ENCODE results near the gene PLCH2. TPM values are rescaled to one million over a fixed set of nuclear protein-coding genes. Genes with fewer than 3 reads are reported as not detected.

PLCH2 gene
- total RNA-seq, 2 experiments from 2014 or later = 2.9 to 6.0 TPM

- DNase-seq = peak; percentile 75
- ATAC-seq = peak; percentile 1
- ChIA-PET POLR2A (interaction anchor here (1.0 to 11.3 kb wide), 10 partner anchors 10 to 110 kb away, joined by 3 to 138 read pairs (median 4); partner anchors contain the start of gene TNFRSF14), CTCF (interaction anchor here (0.6 to 3.9 kb wide), 12 partner anchors 10 to 329 kb away, joined by 3 to 30 read pairs (median 6); partner anchors contain the start of gene TNFRSF14)
- peak overlapping the region; percentile 81 for H3K4me3 Mint-ChIP-seq
- H3K4me1 Mint-ChIP-seq (ENCODE audit: low read depth) = peaks cover 44% of the 10 kb centered on the region
- peaks cover 25% of the 10 kb centered on the region for H3K36me3 Mint-ChIP-seq (ENCODE audit: low read depth)
- H3K9me3 Mint-ChIP-seq = no peaks in the 10 kb centered on the region
- H3K27me3 Mint-ChIP-seq = peaks cover 2% of the 10 kb centered on the region
- TF ChIP-seq CTCF (IDR thresholded peaks at IDR 0.05) = no peak
- H3K27ac Mint-ChIP-seq = peak overlapping the region; percentile 98
- intact Hi-C loops (cut with micrococcal nuclease) = loop anchor here (2.0 kb wide), 1 partner anchor 109 kb away; no protein-coding TSS in a partner anchor
Observed at GRCh38 chr1:2523891-2524609, 48.0 kb downstream of the PLCH2 start.

- intact Hi-C loops (cut with micrococcal nuclease) = loop anchor here (2.0 kb wide), 1 partner anchor 111 kb away; no protein-coding TSS in a partner anchor
- Mint-ChIP-seq H3K9me3 (no peaks in the 10 kb centered on the region), H3K4me3 (peak overlapping the region; percentile 81), H3K36me3 (ENCODE audit: low read depth) (peaks cover 23% of the 10 kb centered on the region), H3K27ac (peak overlapping the region; percentile 98), H3K27me3 (peaks cover 2% of the 10 kb centered on the region), H3K4me1 (ENCODE audit: low read depth) (peaks cover 45% of the 10 kb centered on the region)
- ChIA-PET POLR2A (interaction anchor here (0.9 to 11.3 kb wide), 7 partner anchors 9 to 225 kb away, joined by 3 to 138 read pairs (median 4); partner anchors contain the start of gene TNFRSF14), CTCF (interaction anchor here (0.9 to 3.9 kb wide), 7 partner anchors 9 to 109 kb away, joined by 3 to 30 read pairs (median 6); no protein-coding TSS in a partner anchor)
- ATAC-seq = no peak
- no peak for DNase-seq
- TF ChIP-seq CTCF (IDR thresholded peaks at IDR 0.05) = no peak
Observed at GRCh38 chr1:2525572-2525919, 49.5 kb downstream of the PLCH2 start.

GRCh38 chr1:2525920-2526823, 50.1 kb downstream of the PLCH2 start, which contains the start of gene PANK4:
Gene PANK4, minus strand, starts transcription at chr1:2526596. Its CDS starts 9 bp downstream, at chr1:2526587.
- no peak for TF ChIP-seq CTCF (IDR thresholded peaks at IDR 0.05)

GRCh38 chr1:2526824-2527555, 50.9 kb downstream of the PLCH2 start:
- ChIA-PET POLR2A (interaction anchor here (1.1 to 11.3 kb wide), 4 partner anchors 8 to 57 kb away, joined by 3 to 138 read pairs (median 8); partner anchors contain the start of gene TNFRSF14), CTCF (interaction anchor here (0.9 to 3.9 kb wide), 7 partner anchors 12 to 260 kb away, joined by 3 to 30 read pairs (median 3); no protein-coding TSS in a partner anchor)
- H3K4me3 Mint-ChIP-seq = peak overlapping the region; percentile 81
- intact Hi-C loops (cut with micrococcal nuclease) = no loop called here
- peaks cover 7% of the 10 kb centered on the region for H3K27me3 Mint-ChIP-seq
- peak; percentile 67 for ATAC-seq
- no peak for TF ChIP-seq CTCF (IDR thresholded peaks at IDR 0.05)
- no peaks in the 10 kb centered on the region for H3K9me3 Mint-ChIP-seq
- H3K36me3 Mint-ChIP-seq (ENCODE audit: low read depth) = peaks cover 14% of the 10 kb centered on the region
- peak overlapping the region; percentile 63 for H3K27ac Mint-ChIP-seq
- peaks cover 47% of the 10 kb centered on the region for H3K4me1 Mint-ChIP-seq (ENCODE audit: low read depth)
- peak; percentile 92 for DNase-seq

More at GRCh38 chr1:2525920-2526823, 50.1 kb downstream of the PLCH2 start, which contains the start of gene PANK4:
- Mint-ChIP-seq H3K27me3 (peaks cover 7% of the 10 kb centered on the region), H3K27ac (peak within 1 kb of the TSS; percentile 98), H3K36me3 (ENCODE audit: low read depth) (peaks cover 17% of the 10 kb centered on the region), H3K4me3 (peak within 1 kb of the TSS; percentile 81), H3K9me3 (no peaks in the 10 kb centered on the region), H3K4me1 (ENCODE audit: low read depth) (peaks cover 47% of the 10 kb centered on the region)
- DNase-seq = peak; percentile 94
- ChIA-PET CTCF (interaction anchor here (0.9 to 3.9 kb wide), 9 partner anchors 9 to 261 kb away, joined by 3 to 30 read pairs (median 3); no protein-coding TSS in a partner anchor), POLR2A (interaction anchor here (0.9 to 11.3 kb wide), 6 partner anchors 9 to 226 kb away, joined by 3 to 138 read pairs (median 8); partner anchors contain the start of gene TNFRSF14)
- intact Hi-C loops (cut with micrococcal nuclease) = loop anchor here (2.0 kb wide), 1 partner anchor 111 kb away; no protein-coding TSS in a partner anchor
- ATAC-seq = peak; percentile 83
